Spleen (tissue), 11 donors: ENCODE measurements around the gene GJA3. TPM values are rescaled to one million over a fixed set of nuclear protein-coding genes. Genes with fewer than 3 reads are reported as not detected.

Experiments used
- DNase-seq: peaks from one replicate; pipeline ENCODE4 v3.0.0-alpha.2; 2020
- H3K27ac ChIP-seq, 8 donors: fragments of 200-600 bp; sonication (generic) in 7 of 8; 1 replicate in 4 of 8; 2 replicates in 4 of 8; pipeline versions ENCODE4 v1.5.0 to v1.8.0; 2016 to 2021; ENCODE audit warnings: inconsistent platforms in 4 of 8, mild to moderate bottlenecking in 4 of 8, moderate library complexity in 1 of 8
- H3K27me3 ChIP-seq, 7 donors: fragments of 200-600 bp; sonication (generic) in 6 of 7; replicated peaks in 1 of 7; 1 replicate in 4 of 7; 2 replicates in 3 of 7; pipeline versions ENCODE4 v1.5.0 to v1.8.0; 2016 to 2021; ENCODE audit warnings: inconsistent platforms in 3 of 7, mild to moderate bottlenecking in 1 of 7
- H3K36me3 ChIP-seq, 6 donors: fragments of 200-600 bp; sonication (generic) in 5 of 6; 1 replicate in 4 of 6; 2 replicates in 2 of 6; pipeline versions ENCODE4 v1.5.0 to v1.8.0; 2016 to 2021; ENCODE audit warnings: inconsistent platforms in 2 of 6
- H3K4me1 ChIP-seq, 6 donors: fragments of 200-600 bp; sonication (generic) in 5 of 6; 1 replicate in 3 of 6; 2 replicates in 3 of 6; pipeline versions ENCODE4 v1.5.0 to v1.8.0; 2016 to 2021; ENCODE audit warnings: inconsistent platforms in 3 of 6
- H3K4me3 ChIP-seq, 8 donors: fragments of 200-600 bp; sonication (generic) in 7 of 8; 1 replicate in 4 of 8; 2 replicates in 4 of 8; pipeline versions ENCODE4 v1.5.0 to v1.8.0; 2016 to 2021; ENCODE audit warnings: inconsistent platforms in 4 of 8, mild to moderate bottlenecking in 4 of 8, moderate library complexity in 2 of 8
- H3K9me3 ChIP-seq, 8 donors: fragments of 200-600 bp; sonication (generic) in 7 of 8; 1 replicate in 4 of 8; 2 replicates in 4 of 8; pipeline versions ENCODE4 v1.5.0 to v1.8.0; 2016 to 2021; ENCODE audit warnings: inconsistent platforms in 4 of 8
- CTCF ChIP-seq, 11 experiments: fragments of 200-600 bp in 7 of 11; fragments of 450-650 bp in 4 of 11; sonication (generic) in 4 of 11; IDR thresholded peaks in 8 of 11; conservative IDR thresholded peaks in 3 of 11; 1 replicate in 7 of 11; 2 replicates in 4 of 11; pipeline versions ENCODE4 v1.4.0 to v1.8.0; 2016 to 2021; ENCODE audit warnings: antibody characterized with exemption in 11 of 11, inconsistent platforms in 4 of 11, mild to moderate bottlenecking in 1 of 11
- POLR2A ChIP-seq, 3 donors: fragments of 450-650 bp; IDR thresholded peaks; one replicate each; pipeline ENCODE4 v1.5.1; 2017; ENCODE audit warnings: antibody characterized with exemption in 3 of 3, mild to moderate bottlenecking in 1 of 3
- POLR2AphosphoS5 ChIP-seq, 3 donors: sonication (generic); formaldehyde crosslinking; IDR thresholded peaks; one replicate each; pipeline ENCODE4 v1.5.1; 2017; ENCODE audit warnings: antibody characterized with exemption in 3 of 3
- WGBS, 5 donors: extraction: QIAGEN DNeasy Blood & Tissue Kit in 3 of 5; methylation state at CpG; one replicate each; pipeline versions ENCODE4 v1.1.5 to v1.1.7; 2013 to 2018; 5-methylcytosine and 5-hydroxymethylcytosine counted together
- intact Hi-C: fragments of 100-400 bp; cut with DNase I; formaldehyde crosslinking; loops from one replicate; pipeline ENCODE4 v1.15.0; 2023; ENCODE audit warnings: low total_unique reads
- polyA plus RNA-seq, 3 donors: library from polyadenylated mRNA; stranded (reverse); fragments of 200-250 nt; gene quantifications; one replicate each; pipeline ENCODE4 v1.2.1, GENCODE V29; 2013
- total RNA-seq, 7 donors: library from RNA; depleted of rRNA in 3 of 7; stranded (reverse); fragments of >200 nt in 3 of 7; fragmentation: NEBNext Ultra II Directional in 4 of 7; extraction: Animal tissue kit (Norgen Biotek cat#: 25700) in 4 of 7; gene quantifications; one replicate each; pipeline versions ENCODE4 v1.1.0 to v1.2.1, GENCODE V29; 2016 to 2021
- donor health status: healthy with polysubstance abuse.
- donor health status: DM: no; HTN: no; CAD: no; lungs with moderate emphysema.
- donor health status: DM: no; HTN: no; CAD: no.
- donor health status: Bipolar disorder and iron deficiency.
- donor health status: healthy.
- donor health status: DM: no; HTN: no; CAD: no.
- donor health status: DM: yes; HTN: yes; CAD: no.

GJA3 gene
- total and polyA plus RNA-seq, 10 donors = 0.12 to 0.43 (median 0.25) TPM

- no peak overlapping the region for H3K4me3 ChIP-seq
- no peak overlapping the region for H3K27ac ChIP-seq
- 67 to 87% (median 76%) methylated on average over 8 of the region's 8 CpGs for WGBS, 5 donors
- no peaks in the 10 kb centered on the region for H3K9me3 ChIP-seq
- intact Hi-C loops = no loop called here
- no peak for TF ChIP-seq CTCF (IDR thresholded peaks at IDR 0.05 in 8 of 11, conservative IDR thresholded peaks at IDR 0.05 in 3 of 11)
- TF ChIP-seq POLR2AphosphoS5 (IDR thresholded peaks at IDR 0.05) = no peak
- TF ChIP-seq POLR2A (IDR thresholded peaks at IDR 0.05) = no peak
- no peak for DNase-seq
- H3K4me1 ChIP-seq = peaks cover 0 to 7% (median 5%) of the 10 kb centered on the region in 6 donors
- H3K27me3 ChIP-seq = peaks cover 0 to 100% (median 30%) of the 10 kb centered on the region in 7 donors
- H3K36me3 ChIP-seq = no peaks in the 10 kb centered on the region
These were observed 26.1 kb downstream of the GJA3 start for GRCh38 chr13:20134732-20135131.

GRCh38 chr13:20132052-20132634 lies 28.7 kb downstream of the GJA3 start:
- Histone ChIP-seq H3K27ac (no peak overlapping the region), H3K9me3 (no peaks in the 10 kb centered on the region), H3K27me3 (peaks cover 0 to 100% (median 49%) of the 10 kb centered on the region in 7 donors), H3K4me3 (no peak overlapping the region), H3K36me3 (no peaks in the 10 kb centered on the region), H3K4me1 (peaks cover 10 to 27% (median 18%) of the 10 kb centered on the region in 6 donors)
- WGBS, 5 donors = 87 to 95% (median 91%) methylated on average over 7 to 10 of the region's 10 CpGs
- intact Hi-C loops = no loop called here
- TF ChIP-seq POLR2AphosphoS5 (IDR thresholded peaks at IDR 0.05) (no peak), CTCF (IDR thresholded peaks at IDR 0.05 in 8 of 11, conservative IDR thresholded peaks at IDR 0.05 in 3 of 11) (no peak), POLR2A (IDR thresholded peaks at IDR 0.05) (no peak)
- no peak for DNase-seq

- Histone ChIP-seq H3K36me3 (no peaks in the 10 kb centered on the region), H3K4me3 (no peak overlapping the region), H3K4me1 (peaks cover 6 to 25% (median 17%) of the 10 kb centered on the region in 6 donors), H3K27ac (no peak overlapping the region), H3K27me3 (peaks cover 0 to 100% (median 44%) of the 10 kb centered on the region in 7 donors), H3K9me3 (no peaks in the 10 kb centered on the region)
- intact Hi-C loops = no loop called here
- WGBS, 5 donors = 64 to 77% (median 70%) methylated on average over 9 to 11 of the region's 11 CpGs
- TF ChIP-seq POLR2A (IDR thresholded peaks at IDR 0.05) (no peak), POLR2AphosphoS5 (IDR thresholded peaks at IDR 0.05) (no peak), CTCF (IDR thresholded peaks at IDR 0.05 in 8 of 11, conservative IDR thresholded peaks at IDR 0.05 in 3 of 11) (no peak)
- DNase-seq = no peak
These were observed 29.6 kb downstream of the GJA3 start for GRCh38 chr13:20131057-20131832.

GRCh38 chr13:20130652-20131051 lies 30.2 kb downstream of the GJA3 start:
- Histone ChIP-seq H3K4me1 (peaks cover 6 to 25% (median 17%) of the 10 kb centered on the region in 6 donors), H3K27ac (no peak overlapping the region), H3K36me3 (no peaks in the 10 kb centered on the region), H3K27me3 (peaks cover 0 to 100% (median 39%) of the 10 kb centered on the region in 7 donors), H3K4me3 (no peak overlapping the region), H3K9me3 (no peaks in the 10 kb centered on the region)
- no peak for TF ChIP-seq POLR2A (IDR thresholded peaks at IDR 0.05)
- no peak for TF ChIP-seq POLR2AphosphoS5 (IDR thresholded peaks at IDR 0.05)
- no peak for TF ChIP-seq CTCF (IDR thresholded peaks at IDR 0.05 in 8 of 11, conservative IDR thresholded peaks at IDR 0.05 in 3 of 11)
- intact Hi-C loops = no loop called here
- WGBS, 5 donors = 74 to 98% (median 95%) methylated on average over 2 of the region's 2 CpGs
- DNase-seq = no peak
